Measurements from ENCODE around the gene CTSH.
"Not testable (repeated sequence)": the region's sequence is repeated elsewhere in the genome, so short reads cannot be mapped to it uniquely, and the experiment has no call there.

The CTSH gene

DNA sequence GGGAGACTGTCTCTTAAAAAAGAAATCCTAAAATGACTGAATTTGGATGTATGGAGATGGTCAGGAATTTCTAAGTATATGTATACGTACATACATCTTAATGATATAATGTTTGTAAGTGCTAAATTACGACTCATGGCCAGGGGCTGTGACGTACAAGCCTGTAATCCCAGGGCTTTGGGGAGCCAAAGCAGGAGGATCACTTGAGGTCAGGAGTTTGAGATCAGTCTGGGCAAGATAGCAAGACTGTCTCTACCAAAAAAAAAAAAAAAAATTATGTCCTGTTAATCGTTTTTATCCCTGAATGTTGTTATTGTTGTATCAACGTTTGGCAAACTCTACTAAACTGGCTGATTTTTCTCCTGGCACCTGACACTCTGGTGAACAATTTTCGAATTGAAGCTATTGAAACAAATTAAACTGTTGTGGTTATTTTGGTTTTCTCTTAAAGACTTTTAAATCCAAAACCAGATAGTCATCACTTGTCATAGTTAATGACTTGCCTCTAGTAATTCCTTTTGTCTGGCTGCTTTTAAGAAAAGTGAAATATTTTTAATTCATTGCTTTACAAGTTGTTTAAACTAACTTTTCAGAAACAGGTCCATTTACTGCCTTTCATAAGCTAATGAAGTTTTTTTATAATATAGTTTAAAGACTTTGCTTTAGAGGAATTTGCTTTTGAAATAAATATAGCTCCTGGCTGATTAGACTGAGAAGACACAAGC, 65.2 kb downstream of the CTSH start:
- CTCF ChIA-PET, result interaction anchor here (0.6 to 1.0 kb wide), 3 partner anchors 9 to 482 kb away, joined by 3 to 5 read pairs (median 3); no protein-coding TSS in a partner anchor
- POLR2A ChIA-PET (ENCODE audit: low non-redundant PET), result no interaction called here

DNA sequence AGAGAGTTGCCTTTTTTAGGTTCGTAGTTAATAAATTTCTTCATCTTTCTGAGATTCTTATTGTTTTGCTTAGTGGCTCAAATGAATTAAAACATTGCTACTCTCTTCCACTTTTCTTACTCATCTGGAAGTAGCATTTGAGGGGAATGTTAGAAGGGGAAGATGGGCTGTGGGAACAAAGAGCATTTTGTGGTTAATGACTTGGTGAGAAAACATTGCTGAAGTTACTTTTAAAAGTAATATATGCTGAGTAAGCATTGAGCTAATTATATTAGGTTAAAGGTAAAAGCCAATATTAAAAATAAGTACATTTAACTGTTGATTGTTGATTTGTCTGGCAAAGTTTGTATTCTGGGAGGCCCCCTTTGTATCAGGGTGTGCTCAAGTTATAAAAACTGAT, 66.5 kb downstream of the CTSH start:
- ChIA-PET CTCF (no interaction called here), POLR2A (ENCODE audit: low non-redundant PET) (no interaction called here)
- no peak overlapping the region for H3K27ac ChIP-seq
- DNase-seq (ENCODE audit: low spot score), result no peak
- TF ChIP-seq CTCF (conservative IDR thresholded peaks at IDR 0.05; ENCODE audit: low read depth), result no peak

More for the DNA sequence above, 65.2 kb downstream of the CTSH start:
- peak overlapping the region; percentile 45 for H3K27ac ChIP-seq
- DNase-seq (ENCODE audit: low spot score), result no peak
- TF ChIP-seq CTCF (conservative IDR thresholded peaks at IDR 0.05; ENCODE audit: low read depth), result no peak

DNA sequence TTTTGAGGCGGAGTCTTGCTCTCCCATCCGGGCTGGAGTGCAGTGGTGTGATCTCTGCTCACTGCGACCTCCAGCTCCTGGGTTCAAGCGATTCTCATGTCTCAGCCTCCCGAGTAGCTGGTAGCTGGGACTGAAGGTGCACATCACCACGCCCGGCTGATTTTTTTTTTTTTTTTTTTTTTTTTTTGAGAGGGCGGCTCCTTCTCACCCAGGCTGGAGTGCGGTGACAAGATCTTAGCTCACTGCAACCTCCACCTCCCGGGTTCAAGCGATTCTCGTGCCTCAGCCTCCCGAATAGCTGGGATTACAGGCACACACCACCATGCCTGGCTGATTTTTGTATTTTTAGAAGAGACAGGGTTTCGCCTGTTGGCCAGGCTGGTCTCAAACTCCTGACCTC, 67.9 kb downstream of the CTSH start:
- POLR2A ChIA-PET (ENCODE audit: low non-redundant PET); DNase-seq (ENCODE audit: low spot score); CTCF ChIA-PET; H3K27ac ChIP-seq: not testable (repeated sequence)

GRCh38 chr15:78875107-78875914, 69.5 kb downstream of the CTSH start:
- DNase-seq (ENCODE audit: low spot score), result no peak
- H3K27ac ChIP-seq, result peak overlapping the region; percentile 29
- ChIA-PET POLR2A (ENCODE audit: low non-redundant PET) (no interaction called here), CTCF (interaction anchor here (0.7 kb wide), 1 partner anchor 30 kb away, joined by 3 read pairs; no protein-coding TSS in a partner anchor)
- no peak for TF ChIP-seq CTCF (conservative IDR thresholded peaks at IDR 0.05; ENCODE audit: low read depth)

DNA sequence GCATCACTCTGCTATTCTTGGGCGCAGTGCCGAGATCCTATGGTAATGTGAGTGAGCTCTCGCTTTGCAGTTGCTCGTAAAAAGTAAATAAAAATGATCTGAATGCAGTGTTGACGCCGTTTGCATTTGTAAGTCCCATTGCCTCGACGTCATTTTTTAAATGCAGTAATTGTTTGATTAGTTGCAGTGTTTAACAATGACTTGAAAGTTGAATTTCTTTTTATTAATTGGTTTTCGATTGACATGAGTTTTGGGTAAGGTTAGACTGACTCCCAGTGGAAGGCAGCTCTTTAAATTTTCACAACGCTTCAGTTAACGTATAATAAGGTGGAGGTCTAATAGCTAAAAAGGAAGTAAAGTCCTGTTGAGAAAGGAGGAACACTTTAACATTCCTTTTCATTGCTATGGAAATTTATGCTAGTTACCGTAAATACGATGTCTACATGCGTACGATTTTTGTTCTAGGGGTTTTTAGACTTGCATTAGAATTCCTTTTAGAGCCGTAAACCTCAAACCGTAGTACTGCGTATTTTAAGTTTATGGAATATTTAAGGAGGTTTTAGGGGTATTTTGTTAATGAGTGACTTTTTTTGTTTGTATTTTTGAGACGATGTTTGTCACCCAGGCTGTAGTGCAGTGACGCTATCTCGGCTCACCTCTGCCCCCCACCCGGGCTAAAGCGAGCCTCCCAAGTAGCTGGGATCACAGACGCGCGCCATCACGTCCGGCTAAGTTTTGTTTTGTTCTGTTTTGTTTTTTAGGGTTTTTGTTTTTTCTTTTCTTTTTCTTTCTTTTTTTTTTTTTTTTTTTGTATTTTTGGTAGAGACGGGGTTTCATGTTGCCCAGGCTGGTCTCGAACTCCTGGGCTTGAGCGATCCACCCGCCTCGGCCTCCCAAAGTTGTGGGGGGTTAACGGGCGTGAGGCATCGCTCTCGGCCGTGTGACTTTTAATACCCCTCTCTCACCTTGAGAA, 70.8 kb downstream of the CTSH start:
- H3K27ac ChIP-seq, result peak overlapping the region; percentile 99
- peak; percentile 28 for DNase-seq (ENCODE audit: low spot score)
- POLR2A ChIA-PET (ENCODE audit: low non-redundant PET), result interaction anchor here (0.7 kb wide), 1 partner anchor 11 kb away, joined by 3 read pairs; no protein-coding TSS in a partner anchor
- CTCF ChIA-PET, result interaction anchor here (0.5 to 0.9 kb wide), 3 partner anchors 9 to 175 kb away, joined by 3 to 6 read pairs (median 5); no protein-coding TSS in a partner anchor
- peak; percentile 41; the same call in 1 of the 2 replicates for TF ChIP-seq CTCF (conservative IDR thresholded peaks at IDR 0.05; ENCODE audit: low read depth)

DNA sequence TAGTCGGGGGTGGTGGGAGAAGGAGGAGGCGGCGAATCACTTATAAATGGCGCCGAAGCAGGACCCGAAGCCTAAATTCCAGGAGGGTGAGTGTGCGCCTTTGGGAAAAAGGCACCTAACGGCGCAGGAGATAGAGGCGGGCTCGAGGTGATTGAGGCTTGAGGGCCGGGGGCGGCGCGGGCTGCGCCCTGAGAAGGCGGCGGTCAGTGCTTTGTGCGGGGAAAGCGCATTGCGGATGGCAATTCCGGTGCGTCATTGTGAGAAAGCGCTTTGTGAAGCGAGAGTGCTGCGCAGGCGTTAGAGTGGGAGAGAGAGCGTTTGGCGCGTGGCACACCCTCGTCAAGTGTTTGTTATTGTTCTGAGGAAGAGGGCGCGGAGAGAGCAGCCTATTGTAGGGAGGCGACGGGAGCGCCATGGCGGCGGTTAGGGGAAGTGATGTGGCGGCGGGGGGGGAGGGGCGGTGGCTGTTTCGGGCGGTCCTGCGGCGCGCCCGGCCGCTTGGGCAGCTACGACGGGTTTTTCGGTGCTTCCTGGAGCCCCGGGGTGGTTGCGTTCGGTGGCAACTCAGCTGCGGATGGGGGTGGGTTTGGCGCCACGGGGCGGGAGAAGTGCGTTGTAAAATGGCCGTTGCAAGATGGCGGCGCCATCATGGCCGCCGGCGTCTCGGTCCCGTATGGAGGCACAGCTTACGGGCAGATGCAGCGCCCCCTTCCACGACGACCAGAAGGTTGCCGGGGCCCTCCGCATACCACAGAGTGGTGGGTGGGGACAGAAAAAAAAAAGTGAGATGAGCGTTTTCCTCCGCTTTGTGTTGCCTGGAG, 71.7 kb downstream of the CTSH start:
- peak overlapping the region; percentile 99 for H3K27ac ChIP-seq
- peak; percentile 76 for DNase-seq (ENCODE audit: low spot score)
- ChIA-PET CTCF (interaction anchor here (0.5 to 1.4 kb wide), 4 partner anchors 10 to 176 kb away, joined by 3 to 8 read pairs (median 6); no protein-coding TSS in a partner anchor), POLR2A (ENCODE audit: low non-redundant PET) (no interaction called here)
- peak; percentile 66 for TF ChIP-seq CTCF (conservative IDR thresholded peaks at IDR 0.05; ENCODE audit: low read depth)
